Cardiac muscle cell (in vitro differentiated cells and primary cell): ENCODE data around the gene SLC39A11. TPM values are rescaled to one million over a fixed set of nuclear protein-coding genes. Genes with fewer than 3 reads are reported as not detected.

Source experiments
- DNase-seq, 2 donors: peaks; one replicate each; pipeline versions ENCODE4 v3.0.0 to v3.0.0-alpha.2; 2010 to 2017; ENCODE audit warnings: low read depth in 1 of 2, low spot score in 1 of 2
- H3K27ac ChIP-seq: fragments of 200-600 bp; sonication (generic); 2 replicates; pipeline ENCODE4 v1.5.1; 2016
- H3K27me3 ChIP-seq: fragments of 200-600 bp; sonication (generic); 2 replicates; pipeline ENCODE4 v1.6.0; 2016; ENCODE audit warnings: control low read depth
- H3K36me3 ChIP-seq: fragments of 200-600 bp; sonication (generic); 2 replicates; pipeline ENCODE4 v1.5.1; 2016; ENCODE audit warnings: control low read depth
- H3K4me1 ChIP-seq: fragments of 200-600 bp; sonication (generic); 2 replicates; pipeline ENCODE4 v1.8.1; 2017; ENCODE audit warnings: low read depth, mild to moderate bottlenecking, mixed run types
- H3K4me3 ChIP-seq: fragments of 200-600 bp; sonication (generic); 2 replicates; pipeline ENCODE4 v1.5.1; 2016; ENCODE audit warnings: mild to moderate bottlenecking
- H3K9me3 ChIP-seq: fragments of 200-600 bp; sonication (generic); 2 replicates; pipeline ENCODE4 v1.5.1; 2017; ENCODE audit warnings: low read depth, mild to moderate bottlenecking, control low read depth
- CTCF ChIP-seq: IDR thresholded peaks from 2 replicates; pipeline ENCODE4 v1.5.1; 2012; ENCODE audit warnings: low read depth, mild to moderate bottlenecking, low read length
- polyA plus RNA-seq: library from polyadenylated mRNA; unstranded; fragments of >200 nt; fragmentation: Nextera tagmentation; extraction: Ambion mirVana; gene quantifications from 2 replicates; pipeline ENCODE4 v1.2.1, GENCODE V29; 2016
- total RNA-seq: library from RNA; depleted of rRNA; stranded (reverse); fragments of >200 nt; gene quantifications from 2 replicates; pipeline ENCODE4 v1.2.3, GENCODE V29; 2016

The SLC39A11 gene
- total and polyA plus RNA-seq, 2 experiments from 2014 or later = 5.9 to 11.7 TPM

DNA sequence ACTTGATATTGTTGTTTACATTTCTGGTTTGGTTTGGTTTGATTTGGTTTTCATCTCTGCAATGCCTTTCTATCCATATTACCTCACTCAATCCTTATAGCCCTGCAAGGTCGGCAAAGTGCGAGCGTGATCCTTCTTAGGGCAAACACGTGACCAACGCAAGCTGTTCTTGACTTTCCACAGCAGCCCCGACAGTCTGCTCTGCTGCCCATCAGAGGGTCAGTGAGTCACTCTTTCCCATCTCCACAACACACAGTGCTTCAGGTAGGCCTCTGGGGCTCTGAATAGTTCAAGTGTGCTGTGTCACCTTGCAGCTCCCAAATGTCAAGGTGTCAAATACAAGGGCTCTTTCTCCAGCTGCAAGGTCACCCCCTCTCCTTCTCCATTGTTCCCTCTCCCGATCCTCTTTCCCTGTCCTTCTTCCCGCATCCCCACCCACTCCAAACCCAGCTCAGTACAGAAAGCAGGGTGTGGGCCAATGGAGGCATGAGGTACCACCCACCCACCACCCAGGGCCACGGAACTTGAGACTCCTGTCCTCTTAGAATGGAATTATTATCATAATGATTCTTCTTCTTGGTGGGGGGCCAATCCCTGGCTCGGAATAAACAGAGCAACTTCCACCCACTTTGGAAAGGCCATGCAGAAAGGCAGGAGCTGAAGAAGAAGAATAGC is 139.7 kb downstream of the SLC39A11 start:
- Histone ChIP-seq H3K27me3 (no peaks in the 10 kb centered on the region), H3K9me3 (no peaks in the 10 kb centered on the region), H3K4me3 (no peak overlapping the region), H3K27ac (no peak overlapping the region), H3K4me1 (no peaks in the 10 kb centered on the region), H3K36me3 (no peaks in the 10 kb centered on the region)
- DNase-seq = peak in 1 of 2 donors; percentile 10
- no peak for TF ChIP-seq CTCF

DNA sequence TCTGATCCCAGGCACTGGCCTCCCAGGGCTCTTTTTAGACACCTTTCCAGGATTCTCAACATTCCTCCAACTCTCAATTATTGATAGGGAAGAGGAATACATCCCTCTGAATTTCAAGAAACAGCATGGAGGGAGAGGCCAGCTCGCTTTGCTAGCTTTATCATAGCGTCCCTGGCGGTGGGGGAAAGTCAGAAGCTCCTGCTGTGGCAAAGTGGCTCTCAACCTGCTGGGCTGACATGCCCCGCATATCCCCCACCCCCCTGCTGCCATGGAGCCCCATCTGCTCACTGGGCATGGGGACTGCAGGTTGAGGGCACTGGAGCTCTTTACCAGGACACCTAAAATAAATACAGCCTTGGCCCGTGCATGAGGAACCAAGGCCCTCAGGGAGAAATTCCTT is 140.3 kb downstream of the SLC39A11 start:
- Histone ChIP-seq H3K36me3 (no peaks in the 10 kb centered on the region), H3K4me1 (no peaks in the 10 kb centered on the region), H3K9me3 (no peaks in the 10 kb centered on the region), H3K27ac (no peak overlapping the region), H3K4me3 (no peak overlapping the region), H3K27me3 (no peaks in the 10 kb centered on the region)
- no peak for TF ChIP-seq CTCF
- no peak for DNase-seq

- no peaks in the 10 kb centered on the region for H3K4me1 ChIP-seq
- no peak for DNase-seq
Observed at GRCh38 chr17:72950242-72950931, 142.1 kb downstream of the SLC39A11 start.

GRCh38 chr17:72948115-72948514 is 144.4 kb downstream of the SLC39A11 start:
- no peak for TF ChIP-seq CTCF
- Histone ChIP-seq H3K36me3 (no peaks in the 10 kb centered on the region), H3K27me3 (no peaks in the 10 kb centered on the region), H3K27ac (no peak overlapping the region), H3K9me3 (no peaks in the 10 kb centered on the region), H3K4me1 (no peaks in the 10 kb centered on the region), H3K4me3 (no peak overlapping the region)
- no peak for DNase-seq

More at GRCh38 chr17:72950242-72950931, 142.1 kb downstream of the SLC39A11 start:
- Histone ChIP-seq H3K27me3 (no peaks in the 10 kb centered on the region), H3K27ac (no peak overlapping the region), H3K9me3 (no peaks in the 10 kb centered on the region), H3K36me3 (no peaks in the 10 kb centered on the region), H3K4me3 (no peak overlapping the region)
- TF ChIP-seq CTCF = no peak

- H3K27me3 ChIP-seq = no peaks in the 10 kb centered on the region
- no peak for DNase-seq
- no peak overlapping the region for H3K4me3 ChIP-seq
- no peaks in the 10 kb centered on the region for H3K4me1 ChIP-seq
- no peaks in the 10 kb centered on the region for H3K9me3 ChIP-seq
- no peak for TF ChIP-seq CTCF
- H3K36me3 ChIP-seq = no peaks in the 10 kb centered on the region
- no peak overlapping the region for H3K27ac ChIP-seq
Observed at GRCh38 chr17:72947475-72947874, 145.0 kb downstream of the SLC39A11 start.
